ENCODE measurements around the gene AOPEP.

Gene AOPEP

DNA sequence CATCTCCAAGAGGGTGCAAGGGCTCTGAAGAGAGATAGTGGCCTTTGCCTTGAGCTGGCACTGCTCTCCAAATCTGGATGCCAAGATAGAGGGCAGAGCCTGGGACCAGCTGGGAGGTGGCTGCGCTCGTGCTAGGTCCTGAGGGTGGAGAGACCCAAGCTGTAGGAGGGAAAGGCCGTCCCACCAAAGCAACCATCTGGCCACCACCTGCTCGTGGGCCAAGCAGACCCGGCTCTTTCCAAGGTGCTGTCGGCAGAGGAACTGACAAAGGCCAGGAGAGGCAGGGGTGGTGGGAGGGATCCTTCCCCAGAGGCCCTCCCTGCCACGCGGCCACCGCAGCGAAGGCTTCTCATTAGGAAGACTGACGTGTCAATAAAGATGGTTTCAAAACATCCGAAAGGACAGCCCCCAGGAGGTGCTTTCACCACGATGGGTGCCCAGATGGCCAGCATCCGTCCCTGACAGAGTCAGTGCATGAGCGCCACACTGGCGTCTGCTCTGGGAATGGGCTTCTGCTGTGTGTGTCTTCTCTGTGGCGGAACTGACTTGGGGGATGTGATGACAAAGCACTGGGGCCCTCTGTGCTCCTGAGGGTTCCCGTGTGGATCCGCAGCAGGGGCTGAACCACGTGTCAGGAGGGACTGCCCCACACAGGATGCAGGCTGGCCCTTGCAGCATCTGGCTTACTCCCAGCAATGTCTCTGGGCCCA lies 377.5 kb downstream of the AOPEP start:
- no peaks in the 10 kb centered on the region for H3K4me1 ChIP-seq (ENCODE audit: low read length)
- H4K20me1 ChIP-seq (ENCODE audit: insufficient read depth, low read length) = no peaks in the 10 kb centered on the region
- no peaks in the 10 kb centered on the region for H3K36me3 ChIP-seq (replicated peaks; ENCODE audit: low read depth, low read length)

DNA sequence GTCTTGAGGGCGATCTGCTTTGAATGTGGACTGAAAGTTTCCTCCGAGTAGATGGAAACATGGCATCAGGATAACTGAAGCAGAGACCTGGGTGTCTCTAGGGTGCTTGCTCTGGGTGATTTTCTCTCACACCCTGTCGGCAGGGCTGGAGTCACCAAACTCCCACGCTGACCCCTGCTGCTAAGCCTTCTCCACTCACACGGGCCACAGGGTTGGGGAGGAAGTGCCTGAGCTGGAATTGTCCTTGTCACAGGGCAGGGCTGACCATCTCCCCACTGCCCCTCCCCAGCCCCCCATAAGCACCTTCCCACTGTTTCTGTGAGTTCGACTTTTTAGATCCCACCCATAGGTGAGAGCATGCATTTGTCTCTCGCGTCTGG lies 378.1 kb downstream of the AOPEP start:
- Histone ChIP-seq H2AFZ (ENCODE audit: low read depth, low read length) (no peak overlapping the region), H4K20me1 (ENCODE audit: insufficient read depth, low read length) (no peaks in the 10 kb centered on the region), H3K9me3 (ENCODE audit: insufficient read depth, low read length) (no peaks in the 10 kb centered on the region), H3K36me3 (replicated peaks; ENCODE audit: low read depth, low read length) (no peaks in the 10 kb centered on the region), H3K4me1 (ENCODE audit: low read length) (no peaks in the 10 kb centered on the region), H3K27me3 (ENCODE audit: low read depth, low read length) (no peaks in the 10 kb centered on the region), H3K27ac (ENCODE audit: low read length) (no peak overlapping the region), H3K4me2 (ENCODE audit: low read length) (no peak overlapping the region), H3K79me2 (ENCODE audit: low read length) (no peaks in the 10 kb centered on the region), H3K4me3 (ENCODE audit: low read length) (no peak overlapping the region), H3K9ac (ENCODE audit: low read length) (no peak overlapping the region)
- TF ChIP-seq, protein P1, sequence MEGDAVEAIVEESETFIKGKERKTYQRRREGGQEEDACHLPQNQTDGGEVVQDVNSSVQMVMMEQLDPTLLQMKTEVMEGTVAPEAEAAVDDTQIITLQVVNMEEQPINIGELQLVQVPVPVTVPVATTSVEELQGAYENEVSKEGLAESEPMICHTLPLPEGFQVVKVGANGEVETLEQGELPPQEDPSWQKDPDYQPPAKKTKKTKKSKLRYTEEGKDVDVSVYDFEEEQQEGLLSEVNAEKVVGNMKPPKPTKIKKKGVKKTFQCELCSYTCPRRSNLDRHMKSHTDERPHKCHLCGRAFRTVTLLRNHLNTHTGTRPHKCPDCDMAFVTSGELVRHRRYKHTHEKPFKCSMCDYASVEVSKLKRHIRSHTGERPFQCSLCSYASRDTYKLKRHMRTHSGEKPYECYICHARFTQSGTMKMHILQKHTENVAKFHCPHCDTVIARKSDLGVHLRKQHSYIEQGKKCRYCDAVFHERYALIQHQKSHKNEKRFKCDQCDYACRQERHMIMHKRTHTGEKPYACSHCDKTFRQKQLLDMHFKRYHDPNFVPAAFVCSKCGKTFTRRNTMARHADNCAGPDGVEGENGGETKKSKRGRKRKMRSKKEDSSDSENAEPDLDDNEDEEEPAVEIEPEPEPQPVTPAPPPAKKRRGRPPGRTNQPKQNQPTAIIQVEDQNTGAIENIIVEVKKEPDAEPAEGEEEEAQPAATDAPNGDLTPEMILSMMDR (IDR thresholded peaks at IDR 0.05; ENCODE audit: low read depth, low read length) = no peak
- no peak for TF ChIP-seq EZH2phosphoT487 (IDR thresholded peaks at IDR 0.05; ENCODE audit: low read depth)

More for the DNA sequence above, 377.5 kb downstream of the AOPEP start:
- Histone ChIP-seq H3K27ac (ENCODE audit: low read length) (no peak overlapping the region), H3K4me3 (ENCODE audit: low read length) (no peak overlapping the region), H3K9me3 (ENCODE audit: insufficient read depth, low read length) (no peaks in the 10 kb centered on the region), H2AFZ (ENCODE audit: low read depth, low read length) (no peak overlapping the region), H3K27me3 (ENCODE audit: low read depth, low read length) (no peaks in the 10 kb centered on the region), H3K79me2 (ENCODE audit: low read length) (no peaks in the 10 kb centered on the region), H3K4me2 (ENCODE audit: low read length) (no peak overlapping the region), H3K9ac (ENCODE audit: low read length) (no peak overlapping the region)
- TF ChIP-seq, protein P1 (IDR thresholded peaks at IDR 0.05; ENCODE audit: low read depth, low read length) = no peak
- no peak for TF ChIP-seq EZH2phosphoT487 (IDR thresholded peaks at IDR 0.05; ENCODE audit: low read depth)

DNA sequence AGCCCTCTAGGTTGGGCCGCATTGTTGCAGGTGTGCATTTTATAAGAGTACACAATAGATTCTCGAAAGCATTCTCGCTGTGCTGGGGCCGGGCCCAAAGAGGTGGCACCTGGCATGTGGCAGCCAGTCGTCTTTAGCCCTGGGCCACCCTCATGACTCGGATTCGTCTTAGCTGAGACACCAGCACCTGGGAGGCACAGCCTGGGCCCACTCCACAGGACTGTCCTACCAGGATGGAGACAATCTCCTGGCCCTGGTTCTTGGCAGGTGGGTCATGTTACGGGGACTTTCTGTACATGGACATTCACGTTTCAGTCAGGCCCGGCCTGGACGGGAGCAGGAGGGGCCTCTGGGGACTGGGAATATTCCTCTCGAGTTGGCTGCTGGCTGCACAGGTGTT lies 378.5 kb downstream of the AOPEP start:
- Histone ChIP-seq H4K20me1 (ENCODE audit: insufficient read depth, low read length) (no peaks in the 10 kb centered on the region), H2AFZ (ENCODE audit: low read depth, low read length) (no peak overlapping the region), H3K36me3 (replicated peaks; ENCODE audit: low read depth, low read length) (no peaks in the 10 kb centered on the region), H3K4me1 (ENCODE audit: low read length) (no peaks in the 10 kb centered on the region), H3K27ac (ENCODE audit: low read length) (no peak overlapping the region), H3K79me2 (ENCODE audit: low read length) (no peaks in the 10 kb centered on the region), H3K9ac (ENCODE audit: low read length) (no peak overlapping the region), H3K4me2 (ENCODE audit: low read length) (no peak overlapping the region), H3K27me3 (ENCODE audit: low read depth, low read length) (no peaks in the 10 kb centered on the region), H3K9me3 (ENCODE audit: insufficient read depth, low read length) (no peaks in the 10 kb centered on the region), H3K4me3 (ENCODE audit: low read length) (no peak overlapping the region)
- TF ChIP-seq EZH2phosphoT487 (IDR thresholded peaks at IDR 0.05; ENCODE audit: low read depth) = no peak
- TF ChIP-seq, protein P1 (IDR thresholded peaks at IDR 0.05; ENCODE audit: low read depth, low read length) = no peak

DNA sequence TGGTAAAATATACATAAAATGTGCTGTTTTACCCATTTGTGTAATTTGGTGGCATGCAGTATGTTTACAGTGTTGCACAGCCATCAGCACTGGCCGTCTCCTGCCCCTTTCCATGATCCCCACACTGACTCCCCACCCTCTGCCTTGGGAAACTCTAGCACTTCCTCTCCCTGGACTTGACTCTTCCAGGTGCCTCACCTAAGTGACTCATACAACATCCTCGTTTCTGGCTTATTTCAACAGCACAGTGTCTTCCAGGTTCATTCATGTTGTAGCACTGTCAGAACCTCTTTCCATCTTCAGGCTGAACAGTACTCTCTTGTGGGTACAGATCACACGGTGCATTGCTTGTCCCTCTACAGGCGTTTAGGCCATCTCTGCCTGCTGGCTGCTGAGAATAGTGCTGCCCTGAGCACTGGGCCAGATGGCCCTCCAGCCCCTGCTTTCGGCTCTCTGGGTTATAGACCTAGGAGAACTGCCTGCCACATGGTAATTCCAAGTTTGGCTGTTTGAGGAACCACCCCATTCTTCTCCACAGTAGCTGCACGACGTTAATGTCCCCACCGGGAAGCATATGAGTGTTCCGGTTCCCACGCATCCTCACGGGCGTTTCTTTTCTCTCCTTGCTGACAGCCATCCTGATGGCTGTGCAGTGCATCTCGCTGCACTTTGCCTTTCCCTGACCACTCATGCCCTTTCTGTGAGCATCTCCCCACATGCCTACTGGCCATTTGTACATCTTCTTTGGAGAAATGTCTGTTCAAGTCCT lies 379.2 kb downstream of the AOPEP start:
- Histone ChIP-seq H3K9me3 (ENCODE audit: insufficient read depth, low read length) (no peaks in the 10 kb centered on the region), H3K4me2 (ENCODE audit: low read length) (no peak overlapping the region), H3K27me3 (ENCODE audit: low read depth, low read length) (no peaks in the 10 kb centered on the region), H4K20me1 (ENCODE audit: insufficient read depth, low read length) (no peaks in the 10 kb centered on the region), H3K9ac (ENCODE audit: low read length) (no peak overlapping the region), H3K36me3 (replicated peaks; ENCODE audit: low read depth, low read length) (no peaks in the 10 kb centered on the region), H2AFZ (ENCODE audit: low read depth, low read length) (no peak overlapping the region), H3K4me1 (ENCODE audit: low read length) (no peaks in the 10 kb centered on the region), H3K4me3 (ENCODE audit: low read length) (no peak overlapping the region), H3K27ac (ENCODE audit: low read length) (no peak overlapping the region), H3K79me2 (ENCODE audit: low read length) (no peaks in the 10 kb centered on the region)
- TF ChIP-seq, protein P1 (IDR thresholded peaks at IDR 0.05; ENCODE audit: low read depth, low read length) = no peak
- no peak for TF ChIP-seq EZH2phosphoT487 (IDR thresholded peaks at IDR 0.05; ENCODE audit: low read depth)

Data from OCI-LY3 (cell line).